ENCODE measurements around the gene DTHD1.

Gene DTHD1

DNA sequence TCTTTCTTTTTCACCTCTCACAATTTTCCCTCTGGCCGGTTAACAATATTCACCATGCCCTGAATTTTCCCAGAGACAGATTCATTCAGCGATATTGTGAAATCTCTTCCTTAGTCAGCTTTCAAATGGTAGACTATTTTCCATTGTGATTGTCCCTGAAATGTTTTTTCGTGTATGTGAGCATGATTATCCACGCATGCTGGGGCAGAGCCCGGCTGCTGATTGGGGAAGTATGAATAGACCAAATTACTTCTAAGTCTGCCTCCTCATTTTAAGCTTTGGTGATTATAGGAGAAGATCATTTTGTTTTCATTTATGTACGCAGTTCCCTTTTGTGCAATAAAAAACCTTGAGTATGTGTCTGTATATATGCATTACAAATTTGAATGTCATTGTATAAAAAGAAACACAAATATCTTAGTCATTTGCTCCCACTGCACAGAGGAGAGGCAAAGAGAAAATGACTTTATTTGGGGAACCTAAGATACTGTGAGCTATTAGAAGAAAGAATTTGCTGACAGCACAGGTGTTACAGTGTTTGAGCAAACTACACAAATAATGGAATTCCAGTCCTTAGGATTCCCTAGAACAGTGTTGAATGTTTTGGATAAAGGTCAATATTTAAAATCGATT, 11.3 kb downstream of the DTHD1 start:
- Histone ChIP-seq H3K4me2 (ENCODE audit: low read depth, low read length, poor library complexity, severe bottlenecking) (no peak overlapping the region), H3F3A (ENCODE audit: low read depth) (no peaks in the 10 kb centered on the region), H3K36me3 (ENCODE audit: insufficient read depth, low read length) (no peaks in the 10 kb centered on the region), H4K20me1 (ENCODE audit: insufficient read depth, low read length, poor library complexity, severe bottlenecking) (no peaks in the 10 kb centered on the region), H2AFZ (ENCODE audit: low read length) (no peak overlapping the region), H3K9me3 (ENCODE audit: insufficient read depth, low read depth, low read length) (no peaks in the 10 kb centered on the region), H3K4me3 (ENCODE audit: low read length, poor library complexity, severe bottlenecking) (no peak overlapping the region), H3K9me2 (replicated peaks; ENCODE audit: low read depth, low read length) (no peaks in the 10 kb centered on the region), H3K79me2 (ENCODE audit: insufficient read depth, low read length) (no peaks in the 10 kb centered on the region), H3K27me3 (ENCODE audit: insufficient read depth, low read length, poor library complexity, severe bottlenecking) (no peaks in the 10 kb centered on the region), H3K9ac (ENCODE audit: low read depth, low read length, poor library complexity, severe bottlenecking) (no peak overlapping the region), H3K4me1 (ENCODE audit: insufficient read depth, low read length, poor library complexity, severe bottlenecking) (peaks cover 10% of the 10 kb centered on the region)
- no peak for TF ChIP-seq CTCF (conservative IDR thresholded peaks at IDR 0.05; ENCODE audit: low read length)
- TF ChIP-seq EZH2phosphoT487 (IDR thresholded peaks at IDR 0.05; ENCODE audit: borderline replicate concordance), result no peak

DNA sequence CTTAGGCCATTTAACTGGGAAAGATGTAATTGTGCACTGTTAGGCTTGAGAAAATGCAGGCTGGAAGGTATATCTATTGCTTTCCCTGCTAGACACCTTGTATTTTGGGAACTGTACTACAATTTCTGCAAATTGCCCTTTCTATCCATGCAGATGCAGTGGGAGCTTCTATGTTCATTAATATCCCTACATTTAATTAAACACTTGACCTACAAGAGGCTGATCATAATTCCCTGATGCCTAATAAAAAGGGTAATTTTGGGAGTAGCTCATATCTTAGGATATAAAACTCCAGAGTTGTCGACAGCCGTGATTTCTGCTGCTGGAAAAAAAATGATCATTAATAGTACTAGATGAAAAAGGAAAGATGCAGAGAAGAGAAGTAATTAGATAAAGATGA, 19.7 kb downstream of the DTHD1 start:
- Histone ChIP-seq H3K4me1 (ENCODE audit: insufficient read depth, low read length, poor library complexity, severe bottlenecking) (peaks cover 21% of the 10 kb centered on the region), H3K9ac (ENCODE audit: low read depth, low read length, poor library complexity, severe bottlenecking) (no peak overlapping the region), H3K4me2 (ENCODE audit: low read depth, low read length, poor library complexity, severe bottlenecking) (no peak overlapping the region), H3K9me3 (ENCODE audit: insufficient read depth, low read depth, low read length) (no peaks in the 10 kb centered on the region), H3K79me2 (ENCODE audit: insufficient read depth, low read length) (no peaks in the 10 kb centered on the region), H3K4me3 (ENCODE audit: low read length, poor library complexity, severe bottlenecking) (no peak overlapping the region), H3K9me2 (replicated peaks; ENCODE audit: low read depth, low read length) (no peaks in the 10 kb centered on the region), H2AFZ (ENCODE audit: low read length) (no peak overlapping the region), H3F3A (ENCODE audit: low read depth) (no peaks in the 10 kb centered on the region), H3K27me3 (ENCODE audit: insufficient read depth, low read length, poor library complexity, severe bottlenecking) (no peaks in the 10 kb centered on the region), H3K36me3 (ENCODE audit: insufficient read depth, low read length) (no peaks in the 10 kb centered on the region), H4K20me1 (ENCODE audit: insufficient read depth, low read length, poor library complexity, severe bottlenecking) (no peaks in the 10 kb centered on the region)
- TF ChIP-seq CTCF (conservative IDR thresholded peaks at IDR 0.05; ENCODE audit: low read length), result no peak
- no peak for TF ChIP-seq EZH2phosphoT487 (IDR thresholded peaks at IDR 0.05; ENCODE audit: borderline replicate concordance)

DNA sequence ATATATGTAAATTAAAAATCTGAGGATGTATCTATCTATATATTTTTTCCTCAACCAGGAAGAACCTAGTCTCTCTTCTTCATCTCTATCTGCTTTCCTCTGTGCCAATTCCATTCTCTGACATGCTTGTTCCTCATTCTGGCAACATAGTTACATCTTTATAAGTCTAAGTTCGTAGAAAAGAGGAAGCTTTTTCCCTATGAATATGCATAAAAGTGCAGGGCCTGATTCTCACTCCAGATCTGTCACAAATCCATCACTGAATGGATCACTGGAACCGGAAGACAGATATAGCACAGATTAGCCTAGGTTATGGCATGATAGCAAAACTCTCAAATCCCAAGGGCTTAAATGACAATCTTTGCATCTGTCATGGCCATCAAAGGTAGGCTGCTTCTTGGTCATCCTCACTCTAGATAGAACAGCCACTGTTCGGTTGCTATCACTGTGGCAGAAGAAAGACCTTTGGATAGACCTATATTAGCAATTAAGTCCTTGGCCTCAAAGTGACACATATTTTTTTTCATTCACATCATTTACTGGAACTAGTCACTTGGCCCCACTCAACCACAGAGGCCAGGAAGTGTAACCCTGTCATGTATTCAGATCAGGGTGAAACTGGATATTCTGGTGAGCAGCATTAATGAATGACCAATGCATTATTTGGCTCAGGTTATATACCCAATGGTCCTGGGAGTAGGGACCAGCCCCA, 22.2 kb downstream of the DTHD1 start:
- Histone ChIP-seq H3K9me2 (replicated peaks; ENCODE audit: low read depth, low read length) (no peaks in the 10 kb centered on the region), H3F3A (ENCODE audit: low read depth) (no peaks in the 10 kb centered on the region), H2AFZ (ENCODE audit: low read length) (no peak overlapping the region), H3K4me1 (ENCODE audit: insufficient read depth, low read length, poor library complexity, severe bottlenecking) (peaks cover 27% of the 10 kb centered on the region), H3K9me3 (ENCODE audit: insufficient read depth, low read depth, low read length) (no peaks in the 10 kb centered on the region), H3K79me2 (ENCODE audit: insufficient read depth, low read length) (no peaks in the 10 kb centered on the region), H3K4me2 (ENCODE audit: low read depth, low read length, poor library complexity, severe bottlenecking) (no peak overlapping the region), H3K9ac (ENCODE audit: low read depth, low read length, poor library complexity, severe bottlenecking) (no peak overlapping the region), H3K4me3 (ENCODE audit: low read length, poor library complexity, severe bottlenecking) (no peak overlapping the region), H3K27me3 (ENCODE audit: insufficient read depth, low read length, poor library complexity, severe bottlenecking) (no peaks in the 10 kb centered on the region), H4K20me1 (ENCODE audit: insufficient read depth, low read length, poor library complexity, severe bottlenecking) (no peaks in the 10 kb centered on the region), H3K36me3 (ENCODE audit: insufficient read depth, low read length) (no peaks in the 10 kb centered on the region)
- TF ChIP-seq CTCF (conservative IDR thresholded peaks at IDR 0.05; ENCODE audit: low read length), result no peak
- TF ChIP-seq EZH2phosphoT487 (IDR thresholded peaks at IDR 0.05; ENCODE audit: borderline replicate concordance), result no peak

Data from Loucy (cell line).